Dendritic cell treated with granulocyte-macrophage colony-stimulating factor and Interleukin-4, amounts not matched to agents 40 ng/mL and 50 ng/mL, for 4 days (primary cell): ENCODE results near the gene CDYL.

Experiments used
- H3K27ac Mint-ChIP-seq: one replicate; pipeline ENCODE4 v1.8.0; 2022; ENCODE audit warnings: mild to moderate bottlenecking, mixed read lengths
- H3K27me3 Mint-ChIP-seq: one replicate; pipeline ENCODE4 v1.8.0; 2022; ENCODE audit warnings: mild to moderate bottlenecking, mixed read lengths
- H3K36me3 Mint-ChIP-seq: one replicate; pipeline ENCODE4 v1.8.0; 2022; ENCODE audit warnings: low read depth, mixed read lengths
- H3K4me1 Mint-ChIP-seq: one replicate; pipeline ENCODE4 v1.8.0; 2022; ENCODE audit warnings: low read depth, mixed read lengths
- H3K4me3 Mint-ChIP-seq: one replicate; pipeline ENCODE4 v1.8.0; 2022; ENCODE audit warnings: mild to moderate bottlenecking, moderate library complexity, mixed read lengths
- H3K9me3 Mint-ChIP-seq: one replicate; pipeline ENCODE4 v1.8.0; 2022; ENCODE audit warnings: mixed read lengths
- intact Hi-C: fragments of 100-400 bp; cut with micrococcal nuclease; formaldehyde crosslinking; loops from one replicate; pipeline ENCODE4 v1.15.0; 2022

CDYL gene

GRCh38 chr6:4801491-4802110 lies 25.4 kb downstream of the CDYL start:
- H3K27me3 Mint-ChIP-seq: no peaks in the 10 kb centered on the region
- H3K4me1 Mint-ChIP-seq: peaks cover 61% of the 10 kb centered on the region
- H3K9me3 Mint-ChIP-seq: no peaks in the 10 kb centered on the region
- H3K36me3 Mint-ChIP-seq: peaks cover 3% of the 10 kb centered on the region
- no peak overlapping the region for H3K27ac Mint-ChIP-seq
- intact Hi-C loops: no loop called here
- H3K4me3 Mint-ChIP-seq: no peak overlapping the region

- Mint-ChIP-seq H3K27ac (no peak overlapping the region), H3K4me1 (peaks cover 64% of the 10 kb centered on the region), H3K4me3 (no peak overlapping the region), H3K27me3 (no peaks in the 10 kb centered on the region), H3K9me3 (no peaks in the 10 kb centered on the region), H3K36me3 (peaks cover 6% of the 10 kb centered on the region)
- intact Hi-C loops: no loop called here
These were observed 26.2 kb downstream of the CDYL start for GRCh38 chr6:4802312-4802935.

- H3K27ac Mint-ChIP-seq: no peak overlapping the region
- intact Hi-C loops: no loop called here
These were observed 27.1 kb downstream of the CDYL start for GRCh38 chr6:4803343-4803744.

GRCh38 chr6:4804095-4804494 lies 27.9 kb downstream of the CDYL start:
- H3K4me1 Mint-ChIP-seq: peaks cover 70% of the 10 kb centered on the region
- H3K27ac Mint-ChIP-seq: no peak overlapping the region
- H3K9me3 Mint-ChIP-seq: peaks cover 9% of the 10 kb centered on the region
- intact Hi-C loops: no loop called here
- peaks cover 6% of the 10 kb centered on the region for H3K36me3 Mint-ChIP-seq
- no peaks in the 10 kb centered on the region for H3K27me3 Mint-ChIP-seq
- H3K4me3 Mint-ChIP-seq: no peak overlapping the region

More at GRCh38 chr6:4803343-4803744, 27.1 kb downstream of the CDYL start:
- H3K9me3 Mint-ChIP-seq: peaks cover 1% of the 10 kb centered on the region
- H3K36me3 Mint-ChIP-seq: peaks cover 6% of the 10 kb centered on the region
- no peaks in the 10 kb centered on the region for H3K27me3 Mint-ChIP-seq
- peaks cover 68% of the 10 kb centered on the region for H3K4me1 Mint-ChIP-seq
- no peak overlapping the region for H3K4me3 Mint-ChIP-seq

- Mint-ChIP-seq H3K4me3 (no peak overlapping the region), H3K27me3 (no peaks in the 10 kb centered on the region), H3K4me1 (peaks cover 76% of the 10 kb centered on the region), H3K36me3 (peaks cover 6% of the 10 kb centered on the region), H3K9me3 (peaks cover 9% of the 10 kb centered on the region), H3K27ac (no peak overlapping the region)
- intact Hi-C loops: no loop called here
These were observed 29.5 kb downstream of the CDYL start for GRCh38 chr6:4805553-4806336.

- H3K9me3 Mint-ChIP-seq: peaks cover 9% of the 10 kb centered on the region
- peaks cover 74% of the 10 kb centered on the region for H3K4me1 Mint-ChIP-seq
- intact Hi-C loops: no loop called here
- no peak overlapping the region for H3K27ac Mint-ChIP-seq
- H3K4me3 Mint-ChIP-seq: no peak overlapping the region
- H3K36me3 Mint-ChIP-seq: peaks cover 6% of the 10 kb centered on the region
- no peaks in the 10 kb centered on the region for H3K27me3 Mint-ChIP-seq
These were observed 30.1 kb downstream of the CDYL start for GRCh38 chr6:4806337-4806725.

GRCh38 chr6:4806791-4807190 lies 30.6 kb downstream of the CDYL start:
- Mint-ChIP-seq H3K36me3 (peaks cover 6% of the 10 kb centered on the region), H3K4me3 (no peak overlapping the region), H3K9me3 (peaks cover 9% of the 10 kb centered on the region), H3K27me3 (no peaks in the 10 kb centered on the region), H3K27ac (no peak overlapping the region), H3K4me1 (peaks cover 74% of the 10 kb centered on the region)
- intact Hi-C loops: no loop called here

GRCh38 chr6:4808396-4808795 lies 32.2 kb downstream of the CDYL start:
- peaks cover 6% of the 10 kb centered on the region for H3K36me3 Mint-ChIP-seq
- no peaks in the 10 kb centered on the region for H3K27me3 Mint-ChIP-seq
- H3K4me3 Mint-ChIP-seq: no peak overlapping the region
- H3K27ac Mint-ChIP-seq: no peak overlapping the region
- H3K9me3 Mint-ChIP-seq: peaks cover 9% of the 10 kb centered on the region
- peaks cover 74% of the 10 kb centered on the region for H3K4me1 Mint-ChIP-seq
- intact Hi-C loops: no loop called here

GRCh38 chr6:4809999-4810918 lies 34.1 kb downstream of the CDYL start:
- intact Hi-C loops: no loop called here
- H3K4me1 Mint-ChIP-seq: peaks cover 68% of the 10 kb centered on the region
- no peak overlapping the region for H3K27ac Mint-ChIP-seq
- H3K36me3 Mint-ChIP-seq: peaks cover 6% of the 10 kb centered on the region
- no peaks in the 10 kb centered on the region for H3K27me3 Mint-ChIP-seq
- peaks cover 9% of the 10 kb centered on the region for H3K9me3 Mint-ChIP-seq
- no peak overlapping the region for H3K4me3 Mint-ChIP-seq

- Mint-ChIP-seq H3K4me3 (no peak overlapping the region), H3K27me3 (no peaks in the 10 kb centered on the region), H3K9me3 (peaks cover 9% of the 10 kb centered on the region), H3K4me1 (peaks cover 51% of the 10 kb centered on the region), H3K27ac (peak overlapping the region; percentile 10), H3K36me3 (no peaks in the 10 kb centered on the region)
- intact Hi-C loops: no loop called here
These were observed 35.9 kb downstream of the CDYL start for GRCh38 chr6:4812068-4812467.

GRCh38 chr6:4813055-4813454 lies 36.9 kb downstream of the CDYL start:
- intact Hi-C loops: no loop called here
- peaks cover 9% of the 10 kb centered on the region for H3K9me3 Mint-ChIP-seq
- peaks cover 50% of the 10 kb centered on the region for H3K4me1 Mint-ChIP-seq
- H3K36me3 Mint-ChIP-seq: no peaks in the 10 kb centered on the region
- no peak overlapping the region for H3K27ac Mint-ChIP-seq
- H3K27me3 Mint-ChIP-seq: no peaks in the 10 kb centered on the region
- no peak overlapping the region for H3K4me3 Mint-ChIP-seq

- no peak overlapping the region for H3K27ac Mint-ChIP-seq
- no peak overlapping the region for H3K4me3 Mint-ChIP-seq
- no peaks in the 10 kb centered on the region for H3K36me3 Mint-ChIP-seq
- no peaks in the 10 kb centered on the region for H3K27me3 Mint-ChIP-seq
- intact Hi-C loops: no loop called here
- H3K4me1 Mint-ChIP-seq: peaks cover 45% of the 10 kb centered on the region
- no peaks in the 10 kb centered on the region for H3K9me3 Mint-ChIP-seq
These were observed 38.0 kb downstream of the CDYL start for GRCh38 chr6:4814212-4814611.

GRCh38 chr6:4814987-4815386 lies 38.8 kb downstream of the CDYL start:
- peaks cover 47% of the 10 kb centered on the region for H3K4me1 Mint-ChIP-seq
- H3K4me3 Mint-ChIP-seq: no peak overlapping the region
- intact Hi-C loops: no loop called here
- no peaks in the 10 kb centered on the region for H3K36me3 Mint-ChIP-seq
- no peaks in the 10 kb centered on the region for H3K27me3 Mint-ChIP-seq
- no peaks in the 10 kb centered on the region for H3K9me3 Mint-ChIP-seq
- no peak overlapping the region for H3K27ac Mint-ChIP-seq
